Left ventricle myocardium superior (tissue), 1 donor: ENCODE data around the gene GAL3ST3. TPM values are rescaled to one million over a fixed set of nuclear protein-coding genes. Genes with fewer than 3 reads are reported as not detected.
"Not testable (repeated sequence)": the region's sequence is repeated elsewhere in the genome, so short reads cannot be mapped to it uniquely, and the experiment has no call there.

ENCODE experiments used
- ATAC-seq: fragments of 200-7000 bp; cut with Tn5 transposase; one replicate; pipeline ENCODE4 v1.9.1; 2020; ENCODE audit warnings: mild to moderate bottlenecking, moderate library complexity
- DNase-seq: peaks from one replicate; pipeline ENCODE4 v3.0.0-alpha.2; 2020
- intact Hi-C: fragments of 100-400 bp; cut with micrococcal nuclease; formaldehyde crosslinking; loops from one replicate; pipeline ENCODE4 v1.11.0; 2022
- total RNA-seq: library from RNA; stranded (reverse); fragmentation: NEBNext Ultra II Directional; extraction: Animal tissue kit (Norgen Biotek cat#: 25700); gene quantifications from one replicate; pipeline ENCODE4 v1.2.1, GENCODE V29; 2021
- donor health status: DM: no; HTN: yes; CAD: no; lungs with severe emphysema.

Gene GAL3ST3
- total RNA-seq, 1 donor from 2014 or later, result 3.5 TPM

- DNase-seq (no peak), ATAC-seq (no peak)
- intact Hi-C loops, result no loop called here
These were observed 31.6 kb downstream of the GAL3ST3 start for GRCh38 chr11:66017321-66017720.

- ATAC-seq, result no peak
- intact Hi-C loops, result no loop called here
- no peak for DNase-seq
These were observed 32.2 kb downstream of the GAL3ST3 start for GRCh38 chr11:66016793-66017177.

GRCh38 chr11:66015936-66016792, 32.8 kb downstream of the GAL3ST3 start:
- peak; percentile 12 for ATAC-seq
- intact Hi-C loops, result no loop called here
- DNase-seq, result no peak

GRCh38 chr11:66015454-66015881, 33.5 kb downstream of the GAL3ST3 start:
- intact Hi-C loops, result no loop called here
- ATAC-seq (peak; percentile 79), DNase-seq (peak; percentile 63)

GRCh38 chr11:66014804-66015453, 34.0 kb downstream of the GAL3ST3 start:
- DNase-seq, result no peak
- intact Hi-C loops, result no loop called here
- no peak for ATAC-seq

GRCh38 chr11:66013762-66014100, 35.2 kb downstream of the GAL3ST3 start:
- ATAC-seq, result no peak
- no peak for DNase-seq
- intact Hi-C loops, result no loop called here

GRCh38 chr11:66012946-66013761, 35.8 kb downstream of the GAL3ST3 start:
- no peak for ATAC-seq
- intact Hi-C loops, result no loop called here
- no peak for DNase-seq

GRCh38 chr11:66012371-66012945, 36.5 kb downstream of the GAL3ST3 start:
- intact Hi-C loops, result no loop called here
- no peak for DNase-seq
- no peak for ATAC-seq

GRCh38 chr11:66011785-66012303, 37.1 kb downstream of the GAL3ST3 start, which contains the start of gene CST6:
TSS of gene CST6 (plus strand) at chr11:66012008. CDS start at chr11:66012045, 37 bp downstream.
- DNase-seq (no peak), ATAC-seq (no peak)
- intact Hi-C loops, result no loop called here

- ATAC-seq (no peak), DNase-seq (no peak)
- intact Hi-C loops, result no loop called here
These were observed 37.6 kb downstream of the GAL3ST3 start for GRCh38 chr11:66011239-66011784.

GRCh38 chr11:66010036-66010435, 38.9 kb downstream of the GAL3ST3 start:
- DNase-seq, intact Hi-C loops, ATAC-seq: not testable (repeated sequence)

GRCh38 chr11:66008468-66009101, 40.4 kb downstream of the GAL3ST3 start:
- no peak for ATAC-seq

GRCh38 chr11:66008095-66008467, 40.9 kb downstream of the GAL3ST3 start:
- intact Hi-C loops, result no loop called here
- ATAC-seq (no peak), DNase-seq (no peak)

More at GRCh38 chr11:66008468-66009101, 40.4 kb downstream of the GAL3ST3 start:
- no peak for DNase-seq
- intact Hi-C loops, result no loop called here

- intact Hi-C loops, result no loop called here
- no peak for DNase-seq
- ATAC-seq, result no peak
These were observed 41.7 kb downstream of the GAL3ST3 start for GRCh38 chr11:66007201-66007634.

GRCh38 chr11:66006891-66007176, 42.1 kb downstream of the GAL3ST3 start:
- intact Hi-C loops, result no loop called here
- ATAC-seq (no peak), DNase-seq (no peak)

GRCh38 chr11:66006134-66006890, 42.6 kb downstream of the GAL3ST3 start:
- DNase-seq, result no peak
- intact Hi-C loops, result no loop called here
- ATAC-seq, result no peak

GRCh38 chr11:66004186-66004585, 44.8 kb downstream of the GAL3ST3 start:
- DNase-seq (no peak), ATAC-seq (no peak)
- intact Hi-C loops, result no loop called here

GRCh38 chr11:66003291-66003690, 45.7 kb downstream of the GAL3ST3 start:
- intact Hi-C loops, result no loop called here
- ATAC-seq (no peak), DNase-seq (no peak)
